GM12875 (cell line): Measurements from ENCODE around the gene KRTCAP2.
A peak's percentile ranks its signal among the peaks of the same experiment; 100 is the strongest.
"Not testable (repeated sequence)": the region's sequence is repeated elsewhere in the genome, so short reads cannot be mapped to it uniquely, and the experiment has no call there.

Experiments used
- H3K4me3 ChIP-seq: one replicate; pipeline ENCODE4 v1.5.1; 2011; ENCODE audit warnings: low read depth, low read length, control low read depth
- TF ChIP-seq, protein P1 (sequence below): IDR thresholded peaks from 2 replicates; pipeline ENCODE4 v1.5.1; 2011; ENCODE audit warnings: low read depth, mild to moderate bottlenecking, control low read depth, inconsistent platforms, low read length, moderate library complexity, borderline replicate concordance; ENCODE audit not compliant: insufficient read depth

KRTCAP2 gene

DNA sequence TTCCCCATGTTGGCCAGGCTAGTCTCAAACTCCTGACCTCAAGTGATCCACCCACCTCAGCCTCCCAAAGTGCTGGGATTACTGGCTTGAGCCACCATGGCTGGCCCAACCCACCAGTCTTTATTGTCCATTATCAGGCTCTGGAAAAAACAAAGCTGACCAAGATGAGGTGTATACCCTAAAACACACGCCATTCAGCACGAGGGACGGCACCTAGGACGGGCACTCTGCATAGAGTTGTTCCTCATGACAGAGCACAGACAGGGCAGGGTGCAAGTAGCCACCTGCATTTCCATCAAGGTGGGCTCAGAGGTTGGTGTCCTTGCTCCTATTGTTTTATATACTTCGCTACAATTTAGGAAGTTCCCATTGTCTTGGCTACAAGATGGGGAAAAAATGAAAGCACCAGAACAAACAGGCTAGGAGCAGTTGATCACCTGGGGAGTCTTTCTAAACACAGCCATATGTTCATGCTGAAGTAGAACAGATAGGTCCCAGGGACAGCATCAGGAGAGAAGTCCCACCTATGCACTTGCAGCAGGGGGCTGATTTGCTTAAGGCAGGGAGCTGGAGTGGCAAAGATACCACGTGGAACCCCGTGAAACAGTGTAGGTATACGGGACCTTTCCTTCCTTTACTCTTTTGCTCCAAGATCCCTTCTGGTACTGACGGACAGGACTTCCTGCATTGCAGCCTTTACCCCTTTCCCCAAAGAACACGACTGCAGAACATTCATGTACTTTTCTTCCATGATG is 4.5 kb downstream of the KRTCAP2 start:
- TF ChIP-seq, protein P1, sequence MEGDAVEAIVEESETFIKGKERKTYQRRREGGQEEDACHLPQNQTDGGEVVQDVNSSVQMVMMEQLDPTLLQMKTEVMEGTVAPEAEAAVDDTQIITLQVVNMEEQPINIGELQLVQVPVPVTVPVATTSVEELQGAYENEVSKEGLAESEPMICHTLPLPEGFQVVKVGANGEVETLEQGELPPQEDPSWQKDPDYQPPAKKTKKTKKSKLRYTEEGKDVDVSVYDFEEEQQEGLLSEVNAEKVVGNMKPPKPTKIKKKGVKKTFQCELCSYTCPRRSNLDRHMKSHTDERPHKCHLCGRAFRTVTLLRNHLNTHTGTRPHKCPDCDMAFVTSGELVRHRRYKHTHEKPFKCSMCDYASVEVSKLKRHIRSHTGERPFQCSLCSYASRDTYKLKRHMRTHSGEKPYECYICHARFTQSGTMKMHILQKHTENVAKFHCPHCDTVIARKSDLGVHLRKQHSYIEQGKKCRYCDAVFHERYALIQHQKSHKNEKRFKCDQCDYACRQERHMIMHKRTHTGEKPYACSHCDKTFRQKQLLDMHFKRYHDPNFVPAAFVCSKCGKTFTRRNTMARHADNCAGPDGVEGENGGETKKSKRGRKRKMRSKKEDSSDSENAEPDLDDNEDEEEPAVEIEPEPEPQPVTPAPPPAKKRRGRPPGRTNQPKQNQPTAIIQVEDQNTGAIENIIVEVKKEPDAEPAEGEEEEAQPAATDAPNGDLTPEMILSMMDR = no peak
- no peak overlapping the region for H3K4me3 ChIP-seq

DNA sequence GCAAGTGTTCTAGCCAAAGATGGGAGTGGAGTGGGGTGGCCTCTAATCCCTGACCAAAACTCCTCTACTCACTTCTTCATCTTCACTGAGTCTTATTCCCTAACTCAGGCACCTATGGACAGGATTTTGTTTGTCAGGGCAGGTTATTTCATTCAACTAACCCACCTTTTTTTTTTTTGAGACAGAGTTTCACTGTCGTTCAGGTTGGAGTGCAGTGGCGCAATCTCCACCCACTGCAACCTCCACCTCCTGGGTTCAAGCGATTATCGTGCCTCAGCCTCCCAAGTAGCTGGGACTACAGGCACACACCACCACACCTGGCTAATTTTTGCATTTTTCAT is 5.0 kb downstream of the KRTCAP2 start:
- not testable (repeated sequence) for H3K4me3 ChIP-seq

DNA sequence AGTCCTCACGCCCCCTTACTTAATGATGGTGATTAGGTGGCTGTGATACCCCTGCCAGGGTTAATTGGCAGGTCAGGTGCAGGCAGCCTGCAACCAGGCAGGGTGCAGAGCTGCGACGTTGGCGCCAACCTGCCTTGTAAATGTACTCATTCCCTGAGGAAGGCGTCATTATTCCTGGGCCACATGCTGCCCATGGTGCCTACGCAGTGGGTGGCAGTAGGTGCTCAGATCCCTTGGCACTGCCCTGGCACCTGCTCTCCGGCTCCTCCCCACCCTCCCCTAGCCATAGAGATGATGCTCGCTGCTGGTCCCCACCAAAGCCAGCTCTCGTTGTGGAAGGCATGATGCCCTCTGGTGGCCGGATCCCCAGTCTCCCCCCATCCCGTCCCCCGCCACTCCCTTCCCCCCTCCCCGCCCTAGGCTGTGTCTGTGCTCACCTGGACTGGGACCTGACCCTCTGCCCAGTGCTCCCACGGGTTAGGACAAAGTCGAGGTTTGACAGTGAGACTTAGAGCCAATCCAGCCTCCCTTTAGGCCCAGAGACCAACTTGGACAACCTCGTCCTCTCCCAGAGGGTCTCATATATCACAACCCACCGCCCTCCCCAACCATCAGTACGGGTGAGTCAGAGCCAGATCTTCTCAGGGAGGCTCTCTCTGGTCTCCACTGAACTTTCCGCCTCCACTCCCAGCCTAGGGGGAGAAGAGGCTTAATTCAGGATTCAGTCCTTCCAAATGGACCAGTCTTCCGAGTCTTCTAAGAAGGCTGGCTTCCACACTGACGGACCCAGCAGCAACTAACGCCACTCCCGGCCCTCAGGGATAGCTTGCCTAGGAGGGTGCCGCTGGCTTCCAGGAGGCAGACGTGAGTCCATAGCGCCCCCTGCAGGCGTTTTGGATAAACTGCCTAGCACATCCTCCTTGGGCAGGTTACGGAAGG is 5.7 kb downstream of the KRTCAP2 start:
- no peak overlapping the region for H3K4me3 ChIP-seq
- TF ChIP-seq, protein P1 = peak; percentile 91

DNA sequence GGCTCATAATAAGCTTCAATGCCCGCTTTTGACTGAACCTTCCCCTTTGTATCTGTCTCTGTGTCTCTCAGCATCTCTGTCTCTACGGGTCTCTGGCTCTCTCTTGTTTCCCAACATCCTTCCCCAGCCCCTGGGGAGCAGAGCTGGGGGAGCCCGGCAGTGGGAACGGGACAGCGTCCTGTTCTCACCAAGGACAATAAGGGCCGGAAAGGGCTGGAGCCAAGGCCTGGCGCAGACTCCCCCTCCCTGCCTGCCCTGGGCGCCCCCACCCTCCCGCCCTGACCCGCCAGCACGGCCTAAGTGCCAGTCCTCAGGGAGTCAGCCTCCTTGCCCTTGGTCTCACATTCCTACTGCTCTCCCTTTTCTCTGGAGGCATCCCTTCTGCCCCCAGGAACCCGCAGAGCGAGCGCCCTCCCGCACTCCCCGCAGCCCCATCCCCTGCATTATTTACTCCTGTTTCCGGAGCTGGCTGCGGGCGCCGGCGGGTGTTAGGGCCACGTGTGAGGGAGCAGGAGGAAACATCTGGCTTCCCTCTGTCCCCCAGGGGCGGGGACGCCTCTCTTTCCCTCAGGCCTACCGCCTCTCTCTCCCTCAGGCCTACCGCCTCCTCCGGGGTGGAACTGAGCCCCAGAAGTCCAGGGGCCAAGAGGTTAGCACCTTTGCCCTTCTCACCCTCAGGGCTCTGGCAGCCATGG is 6.5 kb downstream of the KRTCAP2 start:
- no peak overlapping the region for H3K4me3 ChIP-seq
- TF ChIP-seq, protein P1 = no peak

DNA sequence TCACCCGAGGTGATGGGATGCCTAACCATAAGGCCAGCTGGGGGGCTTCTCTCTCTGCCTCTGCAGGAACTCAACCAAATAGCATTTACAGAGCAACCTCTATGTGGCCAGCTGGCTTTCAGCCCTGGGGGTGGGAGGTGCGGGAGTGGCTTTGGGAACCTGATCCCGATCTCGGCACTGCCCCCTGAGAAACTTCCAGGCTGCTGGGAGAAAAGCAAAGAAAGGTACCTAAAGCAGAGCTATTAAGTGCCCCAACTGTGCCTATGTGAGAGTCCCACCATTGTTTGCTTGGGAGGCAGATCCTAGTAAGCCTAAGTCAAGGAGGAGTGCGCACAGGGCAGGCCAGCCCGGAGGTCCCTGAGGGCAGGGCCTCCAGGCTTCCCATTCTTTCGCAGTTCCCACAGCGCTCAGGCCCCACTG is 7.0 kb downstream of the KRTCAP2 start:
- no peak overlapping the region for H3K4me3 ChIP-seq
- TF ChIP-seq, protein P1 = no peak

DNA sequence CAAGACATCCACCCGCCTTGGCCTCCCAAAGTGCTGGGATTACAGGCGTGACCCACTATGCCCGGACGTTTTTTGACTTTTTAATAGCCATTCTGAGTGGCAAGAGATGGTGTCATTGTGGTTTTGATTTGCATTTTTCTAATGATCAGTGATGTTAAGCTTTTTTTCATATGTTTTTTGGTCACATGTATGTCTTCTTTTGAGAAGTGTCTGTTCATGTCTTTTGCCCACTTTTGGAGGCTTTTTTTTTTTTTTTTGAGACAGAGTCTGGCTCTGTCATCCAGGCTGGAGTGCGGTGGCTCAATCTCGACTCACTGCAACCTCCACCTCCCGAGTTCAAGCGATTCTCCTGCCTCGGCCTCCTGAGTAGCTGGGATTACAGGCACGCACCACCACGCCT is 8.5 kb downstream of the KRTCAP2 start:
- H3K4me3 ChIP-seq = not testable (repeated sequence)

DNA sequence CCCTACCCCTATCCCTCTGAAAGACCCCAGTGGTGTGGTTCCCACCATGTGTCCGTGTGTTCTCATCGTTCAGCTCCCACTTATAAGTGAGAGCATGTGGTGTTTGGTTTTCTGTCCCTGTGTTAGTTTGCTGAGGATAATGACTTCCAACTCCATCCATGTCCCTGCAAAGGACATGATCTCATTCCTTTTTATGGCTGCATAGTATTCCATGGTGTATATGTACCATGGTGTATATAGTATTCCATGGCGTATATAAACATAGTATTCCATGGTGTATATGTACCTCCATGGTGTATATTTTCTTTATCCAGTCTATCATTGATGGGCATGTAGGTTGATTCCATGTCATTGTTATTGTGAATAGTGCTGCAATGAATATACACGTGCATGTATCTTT is 9.3 kb downstream of the KRTCAP2 start:
- H3K4me3 ChIP-seq = not testable (repeated sequence)

DNA sequence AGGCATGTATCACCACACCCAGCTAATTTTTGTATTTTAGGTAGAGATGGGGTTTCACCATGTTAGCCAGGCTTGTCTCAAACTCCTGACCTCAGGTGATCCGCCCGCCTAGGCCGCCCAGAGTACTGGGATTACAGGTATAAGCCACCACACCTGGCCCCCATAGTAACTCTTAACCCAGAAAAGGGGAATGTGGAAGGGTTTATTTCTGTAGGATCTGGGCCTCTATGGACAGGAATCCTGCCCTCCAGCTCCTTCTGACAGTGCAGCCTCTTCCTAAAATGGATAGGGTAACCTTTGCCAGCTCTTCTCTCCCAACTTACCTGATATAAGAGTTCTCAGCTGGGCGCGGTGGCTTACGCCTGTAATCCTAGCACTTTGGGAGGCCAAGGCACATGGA is 10.5 kb downstream of the KRTCAP2 start:
- H3K4me3 ChIP-seq = not testable (repeated sequence)

DNA sequence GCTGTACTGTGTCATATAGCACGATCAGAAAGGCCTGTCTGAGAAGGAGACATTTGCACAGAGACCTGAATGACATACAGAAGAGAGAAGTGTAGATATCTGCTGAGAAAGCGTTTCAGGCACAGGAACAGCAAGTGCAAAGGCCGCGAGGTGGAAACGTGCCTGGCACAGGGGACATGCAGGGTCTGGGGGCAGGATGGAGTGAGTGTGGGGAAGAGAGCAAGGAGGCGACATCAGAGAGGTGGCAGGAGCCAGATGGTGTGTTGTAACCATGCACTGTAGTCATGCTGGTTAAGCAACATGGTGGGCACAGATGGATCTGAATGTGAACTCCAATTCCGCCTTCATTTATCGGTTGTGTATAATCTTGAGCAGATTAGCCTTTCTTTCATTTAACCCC is 13.0 kb downstream of the KRTCAP2 start:
- H3K4me3 ChIP-seq = no peak overlapping the region
- TF ChIP-seq, protein P1 = no peak
